A549 (cell line): ENCODE results near the gene TLE1.

ENCODE experiments used
- MAZ ChIP-seq: fragments of 150-350 bp; IDR thresholded peaks from 2 replicates; pipeline ENCODE4 v1.6.1; 2014; ENCODE audit warnings: antibody characterized with exemption, low read depth, low read length, borderline replicate concordance
- MYC ChIP-seq: IDR thresholded peaks from 2 replicates; pipeline ENCODE4 v1.6.1; 2012; ENCODE audit warnings: mild to moderate bottlenecking, inconsistent platforms, low read length, improper control_type of control experiment, borderline replicate concordance
- POLR2A ChIP-seq: IDR thresholded peaks from 2 replicates; pipeline ENCODE4 v1.6.1; 2012; ENCODE audit warnings: mild to moderate bottlenecking, low read length
- POLR2AphosphoS2 ChIP-seq: conservative IDR thresholded peaks from 2 replicates; pipeline ENCODE4 v1.6.1; 2012; ENCODE audit warnings: low read length, improper control_type of control experiment, inconsistent platforms
- RARB ChIP-seq: fragments of 250-450 bp; sonication (Bioruptor Pico); IDR thresholded peaks from 2 replicates; pipeline ENCODE4 v1.8.0; 2021; ENCODE audit warnings: mild to moderate bottlenecking, moderate library complexity
- RCOR1 ChIP-seq: fragments of 150-350 bp; IDR thresholded peaks from 2 replicates; pipeline ENCODE4 v1.6.1; 2014; ENCODE audit warnings: antibody characterized with exemption, low read length, low read depth
- RFX5 ChIP-seq: fragments of 450-650 bp; IDR thresholded peaks from 2 replicates; pipeline ENCODE4 v1.7.1; 2014; ENCODE audit warnings: antibody characterized with exemption, mild to moderate bottlenecking, moderate library complexity
- TP53 ChIP-seq: fragments of 250-450 bp; sonication (Bioruptor Pico); IDR thresholded peaks from 2 replicates; pipeline ENCODE4 v1.5.0; 2021; ENCODE audit warnings: mild to moderate bottlenecking, moderate library complexity
- ZFP36 ChIP-seq: fragments of 450-650 bp; IDR thresholded peaks from 2 replicates; pipeline ENCODE4 v1.6.1; 2014; ENCODE audit warnings: borderline replicate concordance; ENCODE audit not compliant: partially characterized antibody
- TF ChIP-seq, protein P1 (sequence below): fragments of >200 bp; sonication (Bioruptor Twin); formaldehyde crosslinking; IDR thresholded peaks from 3 replicates; pipeline ENCODE4 v1.5.1; 2016
- TF ChIP-seq, protein P2 (sequence below): fragments of 150-350 bp; IDR thresholded peaks from 2 replicates; pipeline ENCODE4 v1.6.1; 2014; ENCODE audit warnings: low read depth, mild to moderate bottlenecking, low read length
- TF ChIP-seq, protein P3 (sequence below): fragments of >200 bp; sonication (Bioruptor Twin); formaldehyde crosslinking; IDR thresholded peaks from 3 replicates; pipeline ENCODE4 v1.6.1; 2016

DNA sequence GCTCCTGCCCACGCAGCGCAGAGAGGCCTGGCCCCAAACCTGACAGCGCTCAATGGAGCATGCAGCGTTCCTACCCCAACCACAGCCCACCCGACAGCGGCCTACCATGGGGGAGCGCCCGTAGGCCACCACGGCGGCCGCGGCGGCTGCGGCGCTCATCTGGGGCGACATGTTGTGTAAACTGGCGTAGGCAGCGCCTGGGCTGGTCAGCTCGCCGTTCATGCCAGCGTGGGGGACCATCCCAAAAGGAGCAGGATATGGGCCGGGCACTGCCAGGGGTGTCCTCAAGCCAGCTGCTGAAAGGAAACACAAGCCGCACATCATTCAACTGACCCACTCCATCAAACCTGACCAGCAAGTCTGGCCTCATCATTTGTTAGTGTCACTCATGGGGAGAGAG is 77.7 kb downstream of the TLE1 start:
- TF ChIP-seq RFX5 (no peak), ZFP36 (no peak), RARB (no peak), POLR2AphosphoS2 (no peak), MYC (no peak), POLR2A (no peak), RCOR1 (no peak), MAZ (no peak), TP53 (CRISPR knock-in tag) (no peak)
- TF ChIP-seq, protein P1, sequence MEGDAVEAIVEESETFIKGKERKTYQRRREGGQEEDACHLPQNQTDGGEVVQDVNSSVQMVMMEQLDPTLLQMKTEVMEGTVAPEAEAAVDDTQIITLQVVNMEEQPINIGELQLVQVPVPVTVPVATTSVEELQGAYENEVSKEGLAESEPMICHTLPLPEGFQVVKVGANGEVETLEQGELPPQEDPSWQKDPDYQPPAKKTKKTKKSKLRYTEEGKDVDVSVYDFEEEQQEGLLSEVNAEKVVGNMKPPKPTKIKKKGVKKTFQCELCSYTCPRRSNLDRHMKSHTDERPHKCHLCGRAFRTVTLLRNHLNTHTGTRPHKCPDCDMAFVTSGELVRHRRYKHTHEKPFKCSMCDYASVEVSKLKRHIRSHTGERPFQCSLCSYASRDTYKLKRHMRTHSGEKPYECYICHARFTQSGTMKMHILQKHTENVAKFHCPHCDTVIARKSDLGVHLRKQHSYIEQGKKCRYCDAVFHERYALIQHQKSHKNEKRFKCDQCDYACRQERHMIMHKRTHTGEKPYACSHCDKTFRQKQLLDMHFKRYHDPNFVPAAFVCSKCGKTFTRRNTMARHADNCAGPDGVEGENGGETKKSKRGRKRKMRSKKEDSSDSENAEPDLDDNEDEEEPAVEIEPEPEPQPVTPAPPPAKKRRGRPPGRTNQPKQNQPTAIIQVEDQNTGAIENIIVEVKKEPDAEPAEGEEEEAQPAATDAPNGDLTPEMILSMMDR: no peak
- TF ChIP-seq, protein P2, sequence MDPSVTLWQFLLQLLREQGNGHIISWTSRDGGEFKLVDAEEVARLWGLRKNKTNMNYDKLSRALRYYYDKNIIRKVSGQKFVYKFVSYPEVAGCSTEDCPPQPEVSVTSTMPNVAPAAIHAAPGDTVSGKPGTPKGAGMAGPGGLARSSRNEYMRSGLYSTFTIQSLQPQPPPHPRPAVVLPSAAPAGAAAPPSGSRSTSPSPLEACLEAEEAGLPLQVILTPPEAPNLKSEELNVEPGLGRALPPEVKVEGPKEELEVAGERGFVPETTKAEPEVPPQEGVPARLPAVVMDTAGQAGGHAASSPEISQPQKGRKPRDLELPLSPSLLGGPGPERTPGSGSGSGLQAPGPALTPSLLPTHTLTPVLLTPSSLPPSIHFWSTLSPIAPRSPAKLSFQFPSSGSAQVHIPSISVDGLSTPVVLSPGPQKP: no peak
- TF ChIP-seq, protein P3, sequence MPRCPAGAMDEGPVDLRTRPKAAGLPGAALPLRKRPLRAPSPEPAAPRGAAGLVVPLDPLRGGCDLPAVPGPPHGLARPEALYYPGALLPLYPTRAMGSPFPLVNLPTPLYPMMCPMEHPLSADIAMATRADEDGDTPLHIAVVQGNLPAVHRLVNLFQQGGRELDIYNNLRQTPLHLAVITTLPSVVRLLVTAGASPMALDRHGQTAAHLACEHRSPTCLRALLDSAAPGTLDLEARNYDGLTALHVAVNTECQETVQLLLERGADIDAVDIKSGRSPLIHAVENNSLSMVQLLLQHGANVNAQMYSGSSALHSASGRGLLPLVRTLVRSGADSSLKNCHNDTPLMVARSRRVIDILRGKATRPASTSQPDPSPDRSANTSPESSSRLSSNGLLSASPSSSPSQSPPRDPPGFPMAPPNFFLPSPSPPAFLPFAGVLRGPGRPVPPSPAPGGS: no peak
